ENCODE data around the gene BEGAIN. TPM values are rescaled to one million over a fixed set of nuclear protein-coding genes. Genes with fewer than 3 reads are reported as not detected.

Gene BEGAIN
- total and polyA plus RNA-seq, 7 donors, result 0.08 to 1.0 (median 0.48) TPM; not detected in 1

GRCh38 chr14:100604121-100604501 is 16.9 kb upstream of the BEGAIN start:
- Histone ChIP-seq H3K36me3 (ENCODE audit: insufficient read depth in 1 of 2, low read depth in 1 of 2) (no peaks in the 10 kb centered on the region), H3K27ac (no peak overlapping the region), H3K4me3 (no peak overlapping the region), H3K27me3 (ENCODE audit: insufficient read depth in 3 of 3, low read length in 2 of 3) (peaks cover 0 to 39% (median 7%) of the 10 kb centered on the region in 3 donors), H3K4me1 (no peaks in the 10 kb centered on the region), H3K9me3 (peaks cover 10% of the 10 kb centered on the region)
- 84 to 93% (median 87%) methylated on average over 13 of the region's 13 CpGs for WGBS, 3 donors
- TF ChIP-seq, protein P1, sequence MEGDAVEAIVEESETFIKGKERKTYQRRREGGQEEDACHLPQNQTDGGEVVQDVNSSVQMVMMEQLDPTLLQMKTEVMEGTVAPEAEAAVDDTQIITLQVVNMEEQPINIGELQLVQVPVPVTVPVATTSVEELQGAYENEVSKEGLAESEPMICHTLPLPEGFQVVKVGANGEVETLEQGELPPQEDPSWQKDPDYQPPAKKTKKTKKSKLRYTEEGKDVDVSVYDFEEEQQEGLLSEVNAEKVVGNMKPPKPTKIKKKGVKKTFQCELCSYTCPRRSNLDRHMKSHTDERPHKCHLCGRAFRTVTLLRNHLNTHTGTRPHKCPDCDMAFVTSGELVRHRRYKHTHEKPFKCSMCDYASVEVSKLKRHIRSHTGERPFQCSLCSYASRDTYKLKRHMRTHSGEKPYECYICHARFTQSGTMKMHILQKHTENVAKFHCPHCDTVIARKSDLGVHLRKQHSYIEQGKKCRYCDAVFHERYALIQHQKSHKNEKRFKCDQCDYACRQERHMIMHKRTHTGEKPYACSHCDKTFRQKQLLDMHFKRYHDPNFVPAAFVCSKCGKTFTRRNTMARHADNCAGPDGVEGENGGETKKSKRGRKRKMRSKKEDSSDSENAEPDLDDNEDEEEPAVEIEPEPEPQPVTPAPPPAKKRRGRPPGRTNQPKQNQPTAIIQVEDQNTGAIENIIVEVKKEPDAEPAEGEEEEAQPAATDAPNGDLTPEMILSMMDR (IDR thresholded peaks at IDR 0.05), result no peak
- no peak for DNase-seq
- no peak for ATAC-seq
- intact Hi-C loops (cut with DNase I), result no loop called here

DNA sequence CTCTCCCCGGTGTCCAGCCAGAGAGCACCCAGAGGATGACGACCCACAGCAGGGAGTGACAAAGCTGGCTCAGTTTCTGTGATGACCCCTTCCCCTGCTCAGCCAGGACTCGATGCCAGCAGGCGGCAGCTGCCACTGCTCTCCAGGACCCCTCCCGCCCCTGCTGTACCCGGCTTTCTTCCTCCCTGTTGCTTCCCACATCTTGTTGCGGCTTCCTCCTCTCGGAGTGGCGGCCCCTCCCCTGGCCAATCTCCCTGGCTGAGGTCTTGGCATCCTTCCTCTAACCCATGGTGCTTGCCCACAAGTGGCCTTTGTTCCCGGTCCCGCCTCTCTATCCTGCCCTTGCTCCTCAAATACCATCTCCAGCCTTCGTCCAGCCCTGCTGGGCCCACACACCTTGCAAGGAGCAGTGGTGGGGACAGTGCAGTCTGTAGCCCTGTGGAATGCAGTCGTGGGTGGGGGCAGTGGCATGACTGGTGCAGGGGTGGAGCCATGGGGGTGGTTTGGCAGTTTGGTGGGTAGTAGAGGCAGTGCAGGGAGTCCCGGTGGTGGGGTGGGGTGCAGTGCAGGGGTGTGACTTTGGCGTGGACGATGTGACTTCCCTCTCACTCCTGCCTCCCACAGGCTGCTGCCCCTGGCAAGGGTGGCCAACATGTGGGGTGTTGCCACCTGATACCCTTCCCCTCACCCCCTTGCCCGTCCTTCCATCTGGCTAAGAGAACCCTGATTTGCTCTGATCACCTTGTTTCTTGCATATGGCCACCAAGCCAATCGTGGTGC is 16.3 kb upstream of the BEGAIN start:
- H3K27me3 ChIP-seq (ENCODE audit: insufficient read depth in 3 of 3, low read length in 2 of 3), result peaks cover 0 to 39% (median 5%) of the 10 kb centered on the region in 3 donors
- no peaks in the 10 kb centered on the region for H3K36me3 ChIP-seq (ENCODE audit: insufficient read depth in 1 of 2, low read depth in 1 of 2)
- H3K9me3 ChIP-seq, result peaks cover 10% of the 10 kb centered on the region
- TF ChIP-seq, protein P1 (IDR thresholded peaks at IDR 0.05), result no peak
- ATAC-seq (no peak), DNase-seq (no peak)
- intact Hi-C loops (cut with DNase I), result no loop called here
- H3K4me1 ChIP-seq, result no peaks in the 10 kb centered on the region
- 43 to 51% (median 50%) methylated on average over 17 to 18 of the region's 18 CpGs for WGBS, 3 donors
- no peak overlapping the region for H3K27ac ChIP-seq
- no peak overlapping the region for H3K4me3 ChIP-seq

- no peak overlapping the region for H3K4me3 ChIP-seq
- H3K27me3 ChIP-seq (ENCODE audit: insufficient read depth in 3 of 3, low read length in 2 of 3), result peaks cover 0 to 39% (median 5%) of the 10 kb centered on the region in 3 donors
- DNase-seq (no peak), ATAC-seq (no peak)
- TF ChIP-seq, protein P1 (IDR thresholded peaks at IDR 0.05), result no peak
- H3K4me1 ChIP-seq, result no peaks in the 10 kb centered on the region
- WGBS, 3 donors, result 64 to 73% (median 67%) methylated on average over 7 of the region's 7 CpGs
- H3K27ac ChIP-seq, result no peak overlapping the region
- intact Hi-C loops (cut with DNase I), result no loop called here
- H3K36me3 ChIP-seq (ENCODE audit: insufficient read depth in 1 of 2, low read depth in 1 of 2), result no peaks in the 10 kb centered on the region
- H3K9me3 ChIP-seq, result peaks cover 10% of the 10 kb centered on the region
Observed at GRCh38 chr14:100602621-100603230, 15.5 kb upstream of the BEGAIN start.

DNA sequence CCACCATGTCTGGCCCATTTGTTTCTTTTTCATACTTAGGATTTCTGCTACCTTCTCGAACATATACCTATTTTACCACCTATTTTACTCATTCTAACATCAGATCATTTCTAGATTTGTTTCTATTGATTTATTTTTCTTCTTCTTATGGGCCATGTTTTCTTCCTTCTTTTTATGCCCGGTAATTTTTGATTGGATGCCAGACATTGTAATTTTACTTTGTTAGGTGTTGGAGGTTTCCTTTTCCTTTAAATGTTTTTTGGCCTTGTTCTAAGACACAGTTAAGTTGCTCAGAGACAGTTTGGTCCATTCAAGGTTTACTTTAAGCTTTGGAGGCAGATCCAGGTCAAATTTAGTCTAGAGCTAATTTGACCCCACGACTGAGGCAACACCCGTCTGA is 14.7 kb upstream of the BEGAIN start:
- no peak overlapping the region for H3K27ac ChIP-seq
- DNase-seq, result no peak
- peaks cover 10% of the 10 kb centered on the region for H3K9me3 ChIP-seq
- WGBS, 3 donors, result 84 to 91% (median 85%) methylated on average over 4 of the region's 4 CpGs
- ATAC-seq, result no peak
- no peak overlapping the region for H3K4me3 ChIP-seq
- no peaks in the 10 kb centered on the region for H3K36me3 ChIP-seq (ENCODE audit: insufficient read depth in 1 of 2, low read depth in 1 of 2)
- no peaks in the 10 kb centered on the region for H3K4me1 ChIP-seq
- peaks cover 0 to 31% (median 5%) of the 10 kb centered on the region in 3 donors for H3K27me3 ChIP-seq (ENCODE audit: insufficient read depth in 3 of 3, low read length in 2 of 3)
- TF ChIP-seq, protein P1 (IDR thresholded peaks at IDR 0.05), result no peak
- intact Hi-C loops (cut with DNase I), result no loop called here

All from psoas muscle (tissue), 8 donors.